GM18505 (cell line): Measurements from ENCODE around the gene HNF1B.

Experiments
- ATAC-seq: cut with Tn5 transposase; IDR thresholded peaks from one replicate; pipeline ENCODE4 v1.9.1; 2021; ENCODE audit not compliant: unreplicated experiment
- POLR2A ChIP-seq: IDR thresholded peaks from 4 replicates; pipeline ENCODE4 v1.6.1; 2011; ENCODE audit warnings: borderline replicate concordance; ENCODE audit not compliant: insufficient read depth, insufficient read length; ENCODE audit errors: extremely low read depth

HNF1B gene

GRCh38 chr17:37772982-37773381 is 28.1 kb upstream of the HNF1B start:
- no peak for TF ChIP-seq POLR2A

GRCh38 chr17:37770631-37771518 is 26.0 kb upstream of the HNF1B start:
- TF ChIP-seq POLR2A: no peak

More at GRCh38 chr17:37772982-37773381, 28.1 kb upstream of the HNF1B start:
- no peak for ATAC-seq

GRCh38 chr17:37769050-37769449 is 24.2 kb upstream of the HNF1B start:
- TF ChIP-seq POLR2A: no peak
- no peak for ATAC-seq

More at GRCh38 chr17:37770631-37771518, 26.0 kb upstream of the HNF1B start:
- no peak for ATAC-seq

GRCh38 chr17:37768438-37768837 is 23.6 kb upstream of the HNF1B start:
- no peak for TF ChIP-seq POLR2A
- no peak for ATAC-seq

- no peak for ATAC-seq
- no peak for TF ChIP-seq POLR2A
These were observed 22.1 kb upstream of the HNF1B start for GRCh38 chr17:37766971-37767370.

- no peak for TF ChIP-seq POLR2A
- no peak for ATAC-seq
These were observed 19.5 kb upstream of the HNF1B start for GRCh38 chr17:37764383-37764782.

GRCh38 chr17:37762666-37763065 is 17.8 kb upstream of the HNF1B start:
- no peak for TF ChIP-seq POLR2A
- no peak for ATAC-seq

- no peak for ATAC-seq
- TF ChIP-seq POLR2A: no peak
These were observed 17.1 kb upstream of the HNF1B start for GRCh38 chr17:37761961-37762360.

GRCh38 chr17:37761059-37761458 is 16.2 kb upstream of the HNF1B start:
- no peak for TF ChIP-seq POLR2A
- no peak for ATAC-seq

- ATAC-seq: no peak
- TF ChIP-seq POLR2A: no peak
These were observed 14.3 kb upstream of the HNF1B start for GRCh38 chr17:37759014-37759637.

GRCh38 chr17:37756051-37756450 is 11.2 kb upstream of the HNF1B start:
- TF ChIP-seq POLR2A: no peak
- ATAC-seq: no peak

- ATAC-seq: no peak
These were observed 10.6 kb upstream of the HNF1B start for GRCh38 chr17:37755455-37755854.

GRCh38 chr17:37754363-37754762 is 9.5 kb upstream of the HNF1B start:
- TF ChIP-seq POLR2A: no peak
- ATAC-seq: no peak

More at GRCh38 chr17:37755455-37755854, 10.6 kb upstream of the HNF1B start:
- TF ChIP-seq POLR2A: no peak

- no peak for ATAC-seq
- TF ChIP-seq POLR2A: no peak
These were observed 7.6 kb upstream of the HNF1B start for GRCh38 chr17:37752482-37752881.
